GM19193 (cell line): Measurements from ENCODE around the gene DAPK1.

Experiments
- POLR2A ChIP-seq: IDR thresholded peaks from 4 replicates; pipeline ENCODE4 v1.6.1; 2011; ENCODE audit not compliant: insufficient read depth, insufficient read length; ENCODE audit errors: extremely low read depth

DAPK1 gene

DNA sequence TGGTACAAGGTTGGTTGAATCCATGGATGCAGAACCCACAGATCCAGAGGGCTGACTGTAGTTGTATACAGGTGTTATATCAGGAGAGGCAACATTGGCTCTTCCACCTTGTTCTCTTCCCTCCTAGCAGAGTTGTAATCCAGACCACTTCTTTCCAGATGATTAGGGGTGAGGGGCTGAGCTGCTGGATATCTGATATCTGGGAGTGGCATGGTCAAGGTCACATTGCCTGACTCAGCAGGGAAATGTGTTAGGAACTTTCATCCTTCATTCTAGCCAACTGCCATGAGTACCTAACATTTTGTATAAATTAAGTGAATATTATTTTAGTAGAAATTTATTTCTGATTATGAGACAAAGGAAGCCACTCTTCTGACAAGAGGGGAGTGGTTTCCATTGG lies 7.3 kb downstream of the DAPK1 start:
- TF ChIP-seq POLR2A: no peak

DNA sequence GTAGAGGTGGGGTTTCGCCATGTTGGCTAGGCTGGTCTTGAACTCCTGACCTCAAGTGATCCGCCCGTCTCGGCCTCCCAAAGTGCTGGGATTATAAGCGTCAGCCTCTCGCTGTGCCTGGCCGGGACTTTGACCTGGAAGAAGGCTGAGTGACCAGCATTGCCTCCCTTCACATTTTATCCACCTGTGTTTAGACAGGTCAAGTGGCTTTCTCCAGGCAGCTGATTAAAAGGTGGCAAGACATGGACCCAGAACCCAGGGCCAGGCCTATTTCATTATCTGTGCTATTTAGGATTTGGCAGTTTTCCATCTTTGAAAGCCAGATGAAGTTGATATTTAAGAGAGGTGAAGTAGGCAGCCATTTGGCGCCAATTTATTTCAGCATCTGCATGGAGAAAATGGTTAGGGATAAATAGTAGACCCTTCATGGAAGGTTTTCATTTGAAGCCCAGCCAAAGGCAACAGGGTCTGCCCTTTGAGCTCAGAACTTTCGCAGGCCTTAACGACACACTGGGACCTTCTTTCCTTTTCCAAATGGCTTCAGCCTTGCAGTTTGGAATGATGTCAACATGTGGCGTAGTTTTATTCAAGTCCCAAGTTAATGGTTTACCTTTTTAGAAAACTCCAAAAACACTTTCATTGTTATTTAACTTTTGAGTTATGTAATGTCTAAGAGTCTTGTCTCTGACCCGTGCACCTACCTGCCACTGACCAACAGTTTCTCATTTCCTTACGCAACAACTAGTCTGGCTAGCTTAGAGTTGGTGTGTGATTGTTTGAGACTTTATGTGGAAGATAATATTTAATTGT lies 8.4 kb downstream of the DAPK1 start:
- no peak for TF ChIP-seq POLR2A

DNA sequence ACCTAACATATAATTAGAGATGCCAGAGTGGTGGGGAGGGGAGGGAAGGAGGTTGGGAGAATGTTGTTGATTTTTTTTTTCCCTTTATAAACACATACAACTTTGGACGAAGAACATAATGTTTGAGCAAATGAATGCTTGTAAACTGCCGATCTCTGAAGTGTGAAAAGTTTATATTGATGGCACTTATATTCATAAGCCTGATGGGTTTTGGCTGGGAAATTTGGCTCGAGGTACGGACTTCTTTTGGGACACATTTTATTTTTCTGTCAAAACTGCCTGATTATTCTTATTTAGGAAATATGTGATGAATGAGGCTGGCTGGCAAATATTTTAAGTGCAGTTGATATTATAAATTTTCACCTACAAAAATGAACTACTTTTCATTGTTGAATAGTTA lies 9.9 kb downstream of the DAPK1 start:
- no peak for TF ChIP-seq POLR2A

DNA sequence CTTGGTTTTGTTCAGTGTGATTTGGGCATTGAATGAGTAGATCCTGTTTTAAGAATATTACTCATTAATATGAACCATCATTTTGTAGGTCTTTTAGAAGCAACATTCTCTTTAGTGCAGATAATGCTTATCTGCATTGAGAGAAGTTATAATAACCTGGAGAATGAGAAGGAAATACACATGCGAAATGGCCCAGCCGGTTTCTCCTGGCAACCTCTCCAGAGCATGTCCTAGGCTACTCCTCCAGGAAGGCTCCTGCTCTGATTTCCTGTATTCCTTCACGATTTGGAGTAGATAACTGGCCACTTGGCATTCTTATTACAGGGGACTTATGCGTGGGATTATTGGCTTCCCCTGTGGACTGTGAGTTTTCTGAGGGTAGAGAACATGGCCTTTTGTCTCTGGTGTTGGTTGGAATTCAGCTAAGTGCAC lies 12.6 kb downstream of the DAPK1 start:
- no peak for TF ChIP-seq POLR2A

DNA sequence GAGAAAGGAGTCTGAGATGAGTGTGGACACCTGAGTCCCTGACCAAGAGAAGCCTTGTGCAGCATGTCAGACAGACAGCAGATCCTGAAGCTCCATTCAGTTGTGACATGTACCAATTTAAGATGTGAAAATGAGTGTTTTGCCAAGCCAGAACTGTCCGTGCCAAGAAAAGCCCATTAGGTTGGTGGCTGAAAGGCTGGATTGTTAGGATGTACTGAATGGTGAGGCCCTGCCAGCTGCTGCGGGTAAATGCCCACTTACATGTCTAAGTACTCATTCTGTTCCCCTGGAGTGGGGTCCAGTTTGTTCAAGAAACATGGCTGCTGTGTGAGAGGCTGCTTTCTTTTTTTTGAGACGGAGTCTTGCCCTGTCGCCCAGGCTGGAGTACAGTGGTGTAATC lies 14.6 kb downstream of the DAPK1 start:
- no peak for TF ChIP-seq POLR2A

DNA sequence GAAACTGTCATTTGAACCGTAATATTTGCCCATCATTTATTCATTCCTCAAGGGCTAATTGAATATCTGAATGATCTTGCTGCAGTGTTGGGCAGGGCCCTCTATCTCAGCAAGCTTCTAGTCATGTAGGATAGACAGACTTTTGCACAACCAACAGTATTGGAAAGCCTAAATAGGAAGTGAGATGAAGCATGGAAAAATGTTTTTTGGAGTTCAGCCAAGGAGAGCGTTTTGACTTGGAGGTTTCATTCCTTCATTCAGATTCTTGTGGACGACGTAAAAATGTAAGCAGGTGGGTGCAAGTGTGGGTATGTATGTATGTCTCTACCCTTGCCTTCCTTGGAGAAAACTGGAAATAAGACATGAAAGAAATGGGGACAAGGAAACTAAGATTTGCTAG lies 15.5 kb downstream of the DAPK1 start:
- TF ChIP-seq POLR2A: no peak

DNA sequence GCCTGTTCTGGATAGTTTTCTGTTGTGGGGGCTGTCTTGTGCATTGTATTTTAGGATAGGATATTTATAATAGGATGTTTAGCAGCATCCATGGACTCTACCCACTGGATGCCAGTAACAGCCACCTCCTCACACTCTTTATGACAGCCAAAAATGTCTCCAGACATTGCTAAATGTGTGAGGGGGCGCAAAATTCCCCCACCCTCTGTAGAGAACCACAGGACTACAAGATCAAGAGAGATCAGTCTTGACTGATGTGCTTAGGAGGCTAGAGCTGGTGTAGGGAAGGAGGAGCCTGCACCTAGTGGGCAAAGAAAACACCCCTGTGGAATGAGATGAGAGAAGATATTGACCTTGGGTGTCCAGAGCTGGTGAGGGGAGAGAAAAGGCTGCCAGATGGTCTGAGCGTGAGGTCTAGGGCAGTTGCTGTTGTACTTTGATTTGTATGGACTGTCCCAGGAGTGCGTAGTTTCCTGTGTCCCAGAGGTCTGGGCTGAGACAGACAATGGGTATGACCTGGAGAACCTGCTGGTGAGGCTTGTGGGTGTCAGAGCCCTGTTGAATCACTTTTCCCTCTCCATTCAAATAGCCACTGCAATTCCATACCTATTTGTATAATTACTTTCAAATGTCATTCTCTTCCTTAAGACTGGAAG lies 16.3 kb downstream of the DAPK1 start:
- TF ChIP-seq POLR2A: no peak

DNA sequence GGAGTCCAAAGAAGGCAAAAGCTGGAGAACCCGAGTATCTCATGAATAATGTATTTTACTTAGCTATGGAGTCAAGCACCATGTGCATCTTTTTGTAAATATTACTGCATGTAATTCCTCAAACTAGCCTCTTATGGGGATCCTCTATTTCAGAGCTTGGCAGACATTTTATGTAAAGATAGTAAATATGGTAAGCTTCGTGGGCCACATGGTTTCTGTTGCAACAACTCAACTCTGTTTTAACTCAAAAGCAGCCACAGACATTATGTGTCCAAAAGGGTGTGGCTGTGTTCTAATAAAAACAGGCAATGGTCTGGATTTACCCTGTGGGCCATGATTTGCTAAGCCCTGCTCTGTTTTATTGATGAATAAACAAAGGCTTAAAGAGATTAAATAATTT lies 17.3 kb downstream of the DAPK1 start:
- TF ChIP-seq POLR2A: no peak

DNA sequence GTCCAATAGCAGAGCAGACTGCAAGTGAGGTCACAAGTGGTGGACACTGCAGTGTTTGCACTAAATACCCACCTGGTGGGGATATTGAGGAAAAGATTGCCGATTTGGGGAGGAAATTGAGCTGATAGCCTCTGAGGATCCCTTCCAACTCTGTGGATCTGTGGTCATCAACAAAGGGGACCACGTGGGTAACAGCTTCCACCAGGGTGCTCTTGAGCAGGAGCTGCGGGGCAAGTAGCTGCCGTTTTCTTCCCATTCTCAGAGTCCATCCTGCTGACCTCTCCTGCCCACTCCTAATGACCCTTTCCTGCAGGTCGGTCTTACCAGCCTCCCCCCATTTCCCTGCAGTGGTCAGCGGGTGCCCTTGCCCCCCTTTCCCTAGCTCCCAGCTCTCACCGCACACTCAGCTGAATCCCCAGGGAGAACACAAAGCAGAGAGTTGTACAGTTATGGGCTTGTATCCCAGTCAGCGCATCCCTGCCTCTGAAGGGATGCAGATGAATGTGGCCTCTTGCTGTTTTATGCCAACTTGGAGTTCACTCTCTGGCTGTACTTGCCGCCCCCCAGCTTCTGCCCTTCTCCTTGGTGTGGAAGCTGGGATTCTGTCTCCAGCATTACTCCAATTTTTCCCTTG lies 18.0 kb downstream of the DAPK1 start:
- no peak for TF ChIP-seq POLR2A

DNA sequence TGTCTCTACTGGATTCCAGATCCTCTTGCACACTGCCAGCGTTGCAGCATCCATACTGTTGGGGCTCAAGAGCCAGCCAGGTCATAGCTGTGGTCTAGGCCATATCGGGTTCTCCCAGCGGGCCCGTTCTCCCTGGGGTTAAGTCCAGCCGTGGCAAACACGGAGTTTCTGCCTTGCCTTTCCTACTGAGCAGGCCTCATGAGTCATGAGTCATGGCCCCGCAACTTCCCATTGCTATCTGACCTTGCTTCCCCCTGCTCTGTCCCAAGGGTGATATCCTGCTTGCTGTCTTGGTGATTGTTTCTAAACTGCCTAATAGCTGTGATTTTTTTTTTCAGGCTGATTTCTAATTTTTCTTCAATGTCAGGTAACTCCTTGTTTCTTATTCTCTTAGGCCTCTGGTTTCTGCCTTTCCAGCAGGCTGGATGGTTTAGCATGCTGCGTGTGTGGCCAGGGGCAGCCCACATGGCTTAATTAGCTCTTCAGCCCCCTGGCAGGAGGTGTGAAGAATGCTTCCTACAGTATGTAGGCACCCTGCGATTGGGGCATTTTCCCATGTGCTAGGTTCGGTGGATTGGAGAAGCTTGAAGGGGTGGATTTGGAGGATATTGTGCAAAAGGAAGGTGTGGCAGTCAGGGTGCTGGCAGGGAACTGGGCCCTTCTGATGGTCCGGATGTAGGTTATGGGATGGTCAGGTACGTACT lies 18.7 kb downstream of the DAPK1 start:
- no peak for TF ChIP-seq POLR2A

DNA sequence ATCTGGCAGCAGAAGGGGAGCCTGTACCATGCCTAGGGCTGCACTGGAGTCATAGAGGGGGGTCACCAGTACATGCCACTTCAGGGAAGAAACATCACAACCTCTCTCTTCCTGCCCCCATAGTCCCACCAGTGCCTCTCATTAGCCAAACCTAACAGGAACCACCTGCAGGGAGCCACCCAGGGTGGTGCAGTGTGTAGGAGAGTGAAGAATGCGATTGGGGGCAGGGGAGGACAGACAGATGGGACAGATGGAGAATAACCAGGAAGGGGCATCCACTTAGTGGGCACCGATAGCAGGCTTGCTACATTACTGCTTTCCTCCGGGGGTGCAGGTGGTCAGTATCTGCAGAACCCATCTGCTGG lies 19.2 kb downstream of the DAPK1 start:
- TF ChIP-seq POLR2A: no peak

DNA sequence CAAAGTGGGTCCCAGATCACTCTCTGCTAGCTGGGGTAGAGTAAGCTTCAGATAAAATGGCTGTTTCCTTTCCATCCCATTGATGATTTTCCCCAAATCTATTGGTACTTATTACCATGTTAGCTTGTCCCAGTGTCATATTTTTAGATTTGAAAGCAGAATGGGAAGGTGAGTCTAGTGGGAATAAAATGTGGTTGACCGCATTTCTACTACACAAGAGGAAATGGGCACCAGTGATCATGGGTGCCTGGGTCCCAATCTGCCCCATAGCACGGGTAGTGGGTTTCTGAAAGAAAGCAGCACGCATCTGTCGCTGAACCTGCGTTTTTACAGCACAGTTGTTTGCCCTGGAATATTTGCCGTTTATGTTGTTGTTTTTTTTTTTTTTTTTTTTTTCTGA lies 20.1 kb downstream of the DAPK1 start:
- TF ChIP-seq POLR2A: no peak

DNA sequence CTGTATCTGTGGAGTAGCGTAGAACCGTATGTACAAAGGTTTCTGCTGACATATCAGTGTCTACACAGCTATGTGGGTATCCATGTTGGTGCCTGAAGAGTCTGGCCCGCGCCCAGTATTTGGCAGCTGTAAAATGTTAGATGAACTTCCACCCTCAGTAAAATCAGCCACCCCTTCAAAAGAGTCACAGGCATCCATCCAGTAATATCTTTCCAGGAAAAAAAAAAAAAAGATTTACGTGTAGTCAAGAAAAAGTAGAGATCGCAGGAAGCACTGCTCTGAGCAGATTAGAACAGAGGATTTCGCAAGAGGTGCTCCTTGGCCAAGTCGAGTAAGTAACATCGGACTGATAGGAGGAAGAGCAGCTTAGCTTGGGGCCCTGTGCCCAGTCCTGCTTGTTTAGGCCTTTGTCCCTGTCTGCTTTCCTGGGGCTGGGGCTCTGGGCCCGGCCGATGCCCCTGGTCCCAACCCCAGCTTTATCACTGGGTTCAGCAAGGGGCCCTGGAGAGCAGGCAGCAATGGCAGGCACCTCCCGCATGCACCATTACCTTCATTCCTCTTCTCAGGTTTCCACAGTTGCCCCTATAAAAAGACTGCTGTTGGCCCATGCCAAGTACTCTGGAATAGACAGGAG lies 21.2 kb downstream of the DAPK1 start:
- no peak for TF ChIP-seq POLR2A

DNA sequence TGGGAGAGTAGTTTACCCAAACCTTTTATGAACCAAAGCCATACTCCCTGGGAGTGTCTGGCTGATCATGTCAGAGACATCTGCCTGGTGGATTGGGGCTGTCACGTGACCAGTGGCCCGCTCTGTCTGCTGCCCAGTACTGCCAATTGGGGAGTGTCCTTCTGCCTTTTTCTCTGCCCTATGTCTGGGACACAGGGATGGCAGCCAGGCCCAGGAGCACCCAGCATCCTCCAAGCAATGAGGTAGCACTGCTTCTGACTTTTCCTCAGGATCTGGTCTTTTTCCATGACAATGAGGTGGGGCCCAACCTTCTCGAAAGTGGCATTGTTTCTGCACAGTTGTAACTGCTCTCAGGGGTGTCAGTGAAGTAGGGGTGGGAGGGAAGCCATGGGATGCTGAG lies 21.8 kb downstream of the DAPK1 start:
- no peak for TF ChIP-seq POLR2A

DNA sequence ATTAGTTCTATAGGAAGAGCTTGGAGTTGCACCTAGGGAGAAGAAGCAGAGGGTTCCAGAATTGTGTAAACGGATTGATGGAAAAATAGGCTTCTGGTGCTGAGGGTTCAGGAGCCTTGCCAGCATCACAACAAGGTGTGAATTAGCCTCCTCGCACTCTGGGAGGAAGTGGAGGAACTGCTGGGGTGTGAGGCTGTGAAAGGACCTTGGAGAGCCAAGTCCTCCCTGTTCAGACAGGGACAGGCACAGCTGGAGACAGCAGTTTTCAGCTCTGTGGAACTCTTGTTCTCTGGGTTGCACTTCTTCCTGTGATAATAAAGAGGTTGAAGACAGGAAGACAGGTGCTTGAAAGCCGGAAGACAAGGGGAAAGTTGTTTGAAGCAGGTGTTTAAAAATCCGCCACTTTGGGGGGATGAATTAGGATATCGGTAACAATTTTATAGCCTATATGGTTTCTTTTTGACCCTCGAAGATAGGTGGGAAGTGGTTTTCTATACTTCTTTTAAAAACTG lies 22.6 kb downstream of the DAPK1 start:
- TF ChIP-seq POLR2A: no peak
